Central memory CD8-positive, alpha-beta T cell (primary cell): ENCODE measurements around the gene SYT8.
"Not testable (repeated sequence)": the region's sequence is repeated elsewhere in the genome, so short reads cannot be mapped to it uniquely, and the experiment has no call there.

Experiments used
- ATAC-seq: fragments of 150-1000 bp; cut with Tn5 transposase; replicated peaks from 2 replicates; pipeline ENCODE4 v1.10.0; 2022; ENCODE audit warnings: mild to moderate bottlenecking, moderate FRiP score, moderate number of reproducible peaks; ENCODE audit not compliant: poor library complexity, severe bottlenecking; ENCODE audit errors: extremely low read depth
- DNase-seq, 2 donors: peaks; one replicate each; pipeline ENCODE4 v3.0.0; 2021; ENCODE audit warnings: low spot score in 2 of 2
- H3K27ac Mint-ChIP-seq: one replicate; pipeline ENCODE4 v1.8.0; 2022; ENCODE audit warnings: low read depth, mild to moderate bottlenecking, moderate library complexity, mixed read lengths
- H3K27me3 Mint-ChIP-seq: one replicate; pipeline ENCODE4 v1.8.0; 2022; ENCODE audit warnings: mixed read lengths
- H3K36me3 Mint-ChIP-seq: one replicate; pipeline ENCODE4 v1.8.0; 2022; ENCODE audit warnings: mild to moderate bottlenecking, moderate library complexity, mixed read lengths; ENCODE audit not compliant: insufficient read depth
- H3K4me1 Mint-ChIP-seq: one replicate; pipeline ENCODE4 v1.8.0; 2022; ENCODE audit warnings: mixed read lengths
- H3K4me3 Mint-ChIP-seq: one replicate; pipeline ENCODE4 v1.8.0; 2022; ENCODE audit warnings: mild to moderate bottlenecking, moderate library complexity, mixed read lengths
- H3K9me3 Mint-ChIP-seq: one replicate; pipeline ENCODE4 v1.8.0; 2022; ENCODE audit warnings: mixed read lengths

The SYT8 gene

DNA sequence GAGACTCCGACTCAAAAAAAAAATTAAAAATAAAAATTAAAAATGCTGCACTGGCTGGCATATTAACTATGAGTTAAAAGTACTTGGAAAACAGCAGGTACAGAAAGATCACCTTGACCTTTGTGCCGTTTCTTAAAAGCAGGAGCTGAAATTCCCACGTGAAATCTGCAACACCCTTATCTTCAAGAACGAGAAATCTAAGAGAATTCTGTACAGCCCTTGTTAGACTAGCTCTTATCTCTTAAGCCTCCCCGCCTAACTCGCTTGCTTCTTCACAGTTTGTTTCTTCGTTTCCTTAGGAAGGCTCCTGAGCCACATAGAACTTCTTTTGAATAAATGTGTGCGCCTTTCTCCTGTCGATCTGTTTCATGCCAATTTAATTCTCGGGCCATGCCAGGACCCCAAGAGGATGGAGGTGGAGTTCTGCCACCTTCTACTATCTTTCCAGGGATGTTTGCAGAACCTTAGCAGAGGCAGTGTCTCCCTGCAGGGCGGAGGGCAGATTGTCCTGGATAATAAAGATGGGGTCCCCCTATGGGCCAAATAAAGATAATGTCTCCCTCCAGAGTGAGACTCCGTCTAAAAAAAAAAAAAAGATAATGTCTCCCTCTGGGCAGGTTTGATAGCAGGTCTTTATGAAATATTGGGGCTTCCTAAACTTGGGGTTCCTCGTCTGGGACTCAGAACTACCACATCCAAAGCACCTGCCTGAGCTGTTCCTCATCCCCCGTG lies 27.4 kb upstream of the SYT8 start:
- no peak for DNase-seq
- no peak for ATAC-seq
- Mint-ChIP-seq H3K9me3 (no peaks in the 10 kb centered on the region), H3K36me3 (no peaks in the 10 kb centered on the region), H3K4me1 (no peaks in the 10 kb centered on the region), H3K27ac (no peak overlapping the region), H3K4me3 (no peak overlapping the region), H3K27me3 (peaks cover 36% of the 10 kb centered on the region)

DNA sequence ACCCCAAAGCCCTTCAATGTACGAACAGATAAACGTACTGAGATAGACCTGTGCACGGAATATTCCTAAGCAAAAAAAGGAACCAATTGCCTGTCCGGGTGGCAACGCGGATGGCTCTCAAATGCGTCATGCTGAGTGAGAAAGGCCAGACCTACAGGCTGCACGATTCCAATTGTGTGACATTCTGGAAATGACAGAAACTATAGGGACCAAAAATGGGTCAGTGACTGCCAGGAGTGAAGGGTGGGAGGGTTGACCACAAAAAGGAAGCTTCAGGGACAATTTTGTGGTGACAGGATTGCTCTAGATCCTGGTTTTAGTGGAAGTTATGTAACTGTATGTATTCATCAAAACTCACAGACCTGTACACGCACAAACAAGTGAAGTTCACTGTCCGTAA lies 24.0 kb upstream of the SYT8 start:
- H3K4me3 Mint-ChIP-seq = no peak overlapping the region
- no peaks in the 10 kb centered on the region for H3K4me1 Mint-ChIP-seq
- no peaks in the 10 kb centered on the region for H3K36me3 Mint-ChIP-seq
- DNase-seq (no peak), ATAC-seq (no peak)
- H3K27ac Mint-ChIP-seq = no peak overlapping the region
- H3K27me3 Mint-ChIP-seq = peaks cover 13% of the 10 kb centered on the region
- no peaks in the 10 kb centered on the region for H3K9me3 Mint-ChIP-seq

DNA sequence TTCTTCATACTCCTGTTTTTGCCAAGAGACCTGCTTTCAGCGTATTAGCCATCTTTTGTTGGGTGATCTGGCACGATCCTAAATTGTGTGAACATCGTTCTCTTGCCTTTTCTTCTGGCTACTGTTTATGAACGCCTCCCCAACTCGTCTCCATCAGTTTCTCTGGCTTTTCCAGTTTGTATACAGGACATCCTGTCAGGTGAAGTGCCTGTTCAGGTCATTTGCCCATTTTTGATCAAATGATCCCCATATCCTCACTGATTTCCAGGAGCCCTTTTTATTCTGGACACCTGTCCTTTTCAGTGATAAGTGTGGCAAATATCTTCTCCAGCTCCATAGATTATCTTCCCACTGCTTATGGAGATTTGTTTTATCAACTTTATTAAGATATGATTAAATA lies 22.5 kb upstream of the SYT8 start:
- H3K9me3 Mint-ChIP-seq = no peaks in the 10 kb centered on the region
- no peaks in the 10 kb centered on the region for H3K36me3 Mint-ChIP-seq
- H3K4me1 Mint-ChIP-seq = no peaks in the 10 kb centered on the region
- no peak overlapping the region for H3K27ac Mint-ChIP-seq
- DNase-seq (no peak), ATAC-seq (no peak)
- H3K27me3 Mint-ChIP-seq = peaks cover 13% of the 10 kb centered on the region
- no peak overlapping the region for H3K4me3 Mint-ChIP-seq

DNA sequence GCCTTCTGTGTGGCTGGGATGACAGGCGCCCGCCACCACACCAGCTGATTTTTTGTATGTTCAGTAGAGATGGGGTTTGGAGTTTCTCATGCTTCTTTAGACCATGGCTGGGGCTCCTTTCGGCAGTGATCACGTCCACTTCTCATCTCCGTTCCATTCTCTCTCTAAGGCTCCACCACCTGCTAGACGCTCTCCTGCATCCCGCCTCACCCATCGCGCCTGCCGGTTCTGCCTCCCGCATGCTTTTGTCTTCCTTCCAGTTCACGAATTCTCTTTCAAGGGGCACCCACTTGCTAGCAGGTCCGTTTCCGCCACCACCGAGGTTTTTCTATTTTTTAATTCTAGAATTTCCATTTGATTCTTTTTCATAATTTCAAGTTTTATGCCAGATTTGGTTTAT lies 22.0 kb upstream of the SYT8 start:
- Mint-ChIP-seq H3K4me3 (no peak overlapping the region), H3K9me3 (no peaks in the 10 kb centered on the region), H3K4me1 (no peaks in the 10 kb centered on the region), H3K27me3 (peaks cover 13% of the 10 kb centered on the region), H3K36me3 (no peaks in the 10 kb centered on the region), H3K27ac (no peak overlapping the region)
- no peak for DNase-seq
- ATAC-seq = no peak

DNA sequence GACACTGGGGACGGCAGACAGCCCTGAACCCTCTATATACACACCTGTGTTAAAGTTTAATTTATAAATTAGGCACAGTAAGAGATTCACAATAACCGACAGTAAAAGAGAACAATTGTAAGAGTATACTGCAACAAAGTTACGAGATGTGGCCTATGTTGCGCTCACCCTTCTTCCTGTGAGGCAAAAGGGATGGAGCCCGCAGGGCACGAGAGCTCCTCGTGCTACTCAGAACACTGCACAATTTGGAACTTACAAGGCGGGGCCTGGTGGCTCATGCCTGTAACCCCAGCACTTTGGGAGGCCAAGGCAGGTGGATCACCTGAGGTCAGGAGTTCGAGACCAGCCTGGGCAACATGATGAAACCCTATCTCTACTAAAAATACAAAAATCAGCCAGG lies 21.4 kb upstream of the SYT8 start:
- ATAC-seq, H3K4me1 Mint-ChIP-seq, H3K9me3 Mint-ChIP-seq, DNase-seq, H3K4me3 Mint-ChIP-seq, H3K36me3 Mint-ChIP-seq, H3K27ac Mint-ChIP-seq: not testable (repeated sequence)
- peaks cover 13% of the 10 kb centered on the region for H3K27me3 Mint-ChIP-seq

DNA sequence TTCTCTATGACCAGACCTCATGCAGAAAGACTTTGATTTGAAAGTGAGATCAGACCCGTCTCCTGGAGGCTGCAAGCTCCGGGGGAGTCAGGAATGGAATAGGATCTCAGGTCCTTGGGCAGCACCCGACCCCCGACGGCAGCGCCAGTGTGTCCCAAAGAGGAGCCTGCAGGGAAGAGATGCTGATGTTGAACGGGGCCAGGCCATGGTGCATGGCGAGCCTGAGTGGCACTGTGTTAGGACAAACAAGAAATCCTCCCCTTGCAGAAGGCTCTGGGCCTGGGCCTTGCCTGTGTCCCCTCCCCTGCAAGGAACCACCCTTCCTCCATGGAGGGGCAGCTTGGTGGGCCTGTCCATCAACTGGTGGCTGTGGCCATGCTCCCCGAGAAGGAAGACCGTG lies 20.1 kb upstream of the SYT8 start:
- Mint-ChIP-seq H3K27ac (no peak overlapping the region), H3K36me3 (no peaks in the 10 kb centered on the region)

DNA sequence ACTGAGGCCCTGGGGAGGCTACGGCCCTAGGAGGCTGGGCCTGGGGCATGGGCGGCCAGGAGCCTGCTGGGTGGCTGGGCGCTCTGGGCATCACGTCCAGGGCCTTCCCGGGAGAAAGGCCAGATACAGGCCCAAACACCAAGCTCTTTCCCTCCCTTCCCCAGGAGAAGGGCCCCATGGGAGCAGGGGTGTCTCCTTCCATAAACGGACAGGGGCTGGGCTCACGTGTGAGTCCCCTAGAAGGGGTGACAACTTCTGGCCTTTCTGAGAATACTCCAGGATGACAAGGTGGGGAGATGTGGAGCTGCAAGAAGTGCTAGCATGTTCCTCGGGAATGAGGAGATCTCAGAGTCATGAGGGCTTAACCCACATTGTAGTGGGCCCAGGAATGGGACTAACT lies 19.5 kb upstream of the SYT8 start:
- DNase-seq (no peak), ATAC-seq (no peak)
- Mint-ChIP-seq H3K9me3 (no peaks in the 10 kb centered on the region), H3K36me3 (no peaks in the 10 kb centered on the region), H3K4me3 (no peak overlapping the region), H3K27me3 (peaks cover 13% of the 10 kb centered on the region), H3K4me1 (no peaks in the 10 kb centered on the region), H3K27ac (no peak overlapping the region)

More for the DNA sequence above, 20.1 kb upstream of the SYT8 start:
- ATAC-seq = no peak
- H3K9me3 Mint-ChIP-seq = no peaks in the 10 kb centered on the region
- H3K27me3 Mint-ChIP-seq = peaks cover 13% of the 10 kb centered on the region
- no peak for DNase-seq
- no peaks in the 10 kb centered on the region for H3K4me1 Mint-ChIP-seq
- H3K4me3 Mint-ChIP-seq = no peak overlapping the region

DNA sequence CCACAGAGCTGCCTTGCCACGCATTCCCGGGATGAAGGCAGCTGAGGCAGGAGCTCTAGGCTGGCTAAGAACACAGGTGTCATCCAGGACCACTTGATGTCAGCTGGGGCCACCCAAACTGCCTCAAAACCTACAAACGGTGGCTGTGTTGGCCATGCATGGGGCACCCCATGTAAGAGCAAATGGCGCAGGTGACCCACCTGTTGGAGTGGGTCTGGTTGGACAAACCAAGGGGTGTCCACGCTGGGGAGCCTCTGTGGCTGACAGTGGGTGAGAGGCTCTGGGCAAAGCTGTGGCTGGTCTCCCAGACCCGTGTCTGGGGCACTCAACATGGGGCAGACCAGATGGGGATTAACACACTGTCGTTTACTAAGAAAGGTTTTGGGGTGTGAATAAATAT lies 19.0 kb upstream of the SYT8 start:
- ATAC-seq = no peak
- Mint-ChIP-seq H3K27me3 (peaks cover 13% of the 10 kb centered on the region), H3K27ac (no peak overlapping the region), H3K36me3 (no peaks in the 10 kb centered on the region), H3K4me3 (no peak overlapping the region), H3K9me3 (no peaks in the 10 kb centered on the region), H3K4me1 (no peaks in the 10 kb centered on the region)
- DNase-seq = no peak

DNA sequence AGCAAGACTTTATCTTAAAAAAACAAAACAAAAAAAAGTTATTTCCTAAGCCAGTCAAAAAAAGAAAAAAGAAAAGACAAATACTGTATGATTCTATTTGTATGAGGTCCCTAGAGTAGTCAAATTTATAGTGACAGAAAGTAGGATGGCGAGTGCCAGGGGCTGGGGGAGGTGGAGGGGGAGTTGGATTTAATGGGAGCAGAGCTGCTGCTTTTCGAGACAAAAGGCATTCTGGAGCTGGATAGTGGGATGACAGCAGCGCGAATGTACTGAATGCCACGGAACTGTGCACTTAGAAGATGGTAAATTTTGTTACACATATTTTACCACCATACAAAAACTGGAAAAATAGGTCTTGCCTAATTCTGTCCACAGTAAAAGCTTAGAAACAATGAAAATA lies 17.8 kb upstream of the SYT8 start:
- ATAC-seq (no peak), DNase-seq (no peak)
- H3K36me3 Mint-ChIP-seq = no peaks in the 10 kb centered on the region
- H3K27ac Mint-ChIP-seq = no peak overlapping the region
- no peak overlapping the region for H3K4me3 Mint-ChIP-seq
- H3K27me3 Mint-ChIP-seq = peaks cover 13% of the 10 kb centered on the region
- H3K9me3 Mint-ChIP-seq = no peaks in the 10 kb centered on the region
- H3K4me1 Mint-ChIP-seq = no peaks in the 10 kb centered on the region

DNA sequence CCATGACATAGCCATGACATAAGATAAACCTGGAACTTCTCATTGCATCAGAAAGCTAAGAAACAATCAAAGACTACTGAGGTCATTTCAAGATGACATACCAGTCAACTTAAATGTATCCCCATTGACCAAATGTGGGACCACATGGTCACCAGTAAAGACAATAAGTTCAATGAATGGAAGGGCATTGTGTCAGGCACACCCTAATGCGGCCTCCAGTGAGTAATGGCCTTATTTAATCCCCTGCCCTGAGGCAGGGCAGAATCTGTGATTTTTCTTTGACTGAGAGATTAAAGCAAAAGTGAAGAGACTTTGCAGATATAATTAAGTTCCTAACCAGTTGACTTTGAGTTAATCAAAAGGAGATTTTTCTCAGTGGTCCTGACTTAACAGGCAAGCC lies 17.3 kb upstream of the SYT8 start:
- Mint-ChIP-seq H3K9me3 (no peaks in the 10 kb centered on the region), H3K27me3 (peaks cover 8% of the 10 kb centered on the region), H3K4me3 (no peak overlapping the region), H3K4me1 (no peaks in the 10 kb centered on the region), H3K36me3 (no peaks in the 10 kb centered on the region), H3K27ac (no peak overlapping the region)
- ATAC-seq (no peak), DNase-seq (no peak)

DNA sequence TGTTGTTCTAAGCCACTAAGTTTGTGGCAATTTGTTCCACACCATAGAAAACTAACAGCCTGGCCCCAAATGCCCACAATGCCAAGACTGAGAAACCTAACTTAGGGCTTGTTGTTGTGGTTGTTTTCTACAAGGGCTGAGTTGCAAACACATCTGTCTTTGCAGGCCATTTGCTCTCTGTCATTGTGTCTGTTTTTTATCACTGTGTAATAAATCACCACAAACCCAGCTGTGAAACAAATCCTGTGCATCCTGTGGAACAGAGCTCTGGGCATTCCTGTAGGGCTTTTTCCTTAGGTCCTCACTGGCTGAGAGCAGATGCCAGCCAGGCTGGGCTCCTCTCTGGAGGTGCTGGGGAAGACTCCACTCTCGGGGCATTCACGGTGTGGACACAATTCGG lies 15.7 kb upstream of the SYT8 start:
- DNase-seq (no peak), ATAC-seq (no peak)
- Mint-ChIP-seq H3K27ac (no peak overlapping the region), H3K9me3 (no peaks in the 10 kb centered on the region), H3K4me1 (no peaks in the 10 kb centered on the region), H3K4me3 (no peak overlapping the region), H3K27me3 (no peaks in the 10 kb centered on the region), H3K36me3 (no peaks in the 10 kb centered on the region)

DNA sequence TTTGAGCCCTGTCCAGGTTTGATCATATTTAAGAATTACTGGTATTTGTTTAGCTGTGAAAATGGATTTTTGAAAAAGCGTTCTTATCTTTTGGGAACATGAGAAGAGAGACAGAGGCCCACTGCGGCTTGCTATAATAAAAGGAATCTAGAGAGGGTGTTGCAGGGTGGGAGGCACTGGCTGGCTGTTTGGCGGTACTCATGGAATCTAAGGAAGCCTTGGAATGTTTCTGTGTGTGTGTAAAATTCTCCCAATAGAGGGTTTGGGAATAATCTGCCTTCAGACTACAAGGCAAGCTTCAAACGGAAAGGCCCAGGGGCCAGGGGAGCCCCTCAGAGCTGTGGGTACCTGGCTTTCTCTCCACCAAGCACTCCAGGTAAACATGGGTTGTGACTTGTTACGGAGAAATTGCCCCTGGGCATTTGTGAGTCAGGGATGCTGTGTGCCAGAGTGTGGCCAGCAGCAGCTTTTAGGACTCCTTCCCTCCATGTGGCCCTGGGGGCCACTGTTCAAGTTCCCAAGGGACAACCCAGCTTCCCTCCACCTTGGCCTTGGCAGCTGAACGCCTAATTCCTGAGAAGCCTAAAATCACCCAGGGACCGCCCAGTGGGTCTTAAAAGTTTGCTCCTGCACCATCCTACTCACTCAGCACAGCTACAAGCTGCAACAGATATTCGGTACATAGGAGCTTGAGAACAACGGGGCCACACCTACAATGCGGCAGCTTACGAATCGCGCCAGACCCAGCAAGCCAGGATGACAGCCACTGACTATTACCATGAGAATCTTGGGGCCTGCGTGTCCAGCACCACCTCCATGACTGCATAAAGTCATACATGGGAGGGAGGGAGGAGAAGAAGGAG lies 14.1 kb upstream of the SYT8 start:
- ATAC-seq (no peak), DNase-seq (no peak)
- H3K4me3 Mint-ChIP-seq = no peak overlapping the region
- no peaks in the 10 kb centered on the region for H3K27me3 Mint-ChIP-seq
- no peaks in the 10 kb centered on the region for H3K9me3 Mint-ChIP-seq
- H3K4me1 Mint-ChIP-seq = no peaks in the 10 kb centered on the region
- no peaks in the 10 kb centered on the region for H3K36me3 Mint-ChIP-seq
- no peak overlapping the region for H3K27ac Mint-ChIP-seq

DNA sequence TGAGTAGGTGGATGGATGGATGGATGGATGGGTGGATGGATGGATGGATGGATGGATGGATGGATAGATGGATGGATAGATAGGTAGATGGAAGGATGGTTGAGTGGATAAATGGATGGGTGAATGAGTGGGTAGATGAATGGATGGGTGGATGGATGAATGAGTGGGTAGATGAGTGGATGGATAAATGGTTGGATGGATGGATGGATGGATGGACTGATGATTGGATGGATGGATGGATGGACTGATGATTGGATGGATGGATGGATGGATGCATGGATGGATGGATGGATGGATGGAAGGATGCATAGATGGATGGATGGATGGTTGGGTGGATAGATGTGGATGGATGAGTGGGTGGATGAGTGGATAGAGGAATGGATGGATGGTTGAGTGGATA lies 13.2 kb upstream of the SYT8 start:
- ATAC-seq = no peak
- H3K4me1 Mint-ChIP-seq = no peaks in the 10 kb centered on the region
- H3K27ac Mint-ChIP-seq = no peak overlapping the region
- no peaks in the 10 kb centered on the region for H3K27me3 Mint-ChIP-seq
- no peaks in the 10 kb centered on the region for H3K9me3 Mint-ChIP-seq
- H3K36me3 Mint-ChIP-seq = no peaks in the 10 kb centered on the region
- no peak for DNase-seq
- no peak overlapping the region for H3K4me3 Mint-ChIP-seq
